SK-N-DZ (cell line): ENCODE measurements around the gene MAML3.

Experiments used
- DNase-seq: peaks from one replicate; pipeline ENCODE4 v3.0.0-alpha.2; 2015; ENCODE audit warnings: low spot score

MAML3 gene

GRCh38 chr4:140126261-140126660 lies 27.7 kb downstream of the MAML3 start:
- DNase-seq = no peak

GRCh38 chr4:140125374-140125773 lies 28.6 kb downstream of the MAML3 start:
- DNase-seq = no peak

- no peak for DNase-seq
Measured at GRCh38 chr4:140123666-140124377, 30.2 kb downstream of the MAML3 start.

- DNase-seq = no peak
Measured at GRCh38 chr4:140122891-140123290, 31.1 kb downstream of the MAML3 start.

GRCh38 chr4:140121646-140122045 lies 32.3 kb downstream of the MAML3 start:
- no peak for DNase-seq

GRCh38 chr4:140118931-140119640 lies 34.9 kb downstream of the MAML3 start:
- DNase-seq = no peak

GRCh38 chr4:140117947-140118346 lies 36.0 kb downstream of the MAML3 start:
- no peak for DNase-seq

GRCh38 chr4:140116442-140117104 lies 37.4 kb downstream of the MAML3 start:
- no peak for DNase-seq

GRCh38 chr4:140115140-140115539 lies 38.8 kb downstream of the MAML3 start:
- no peak for DNase-seq

- no peak for DNase-seq
Measured at GRCh38 chr4:140113653-140114052, 40.3 kb downstream of the MAML3 start.

GRCh38 chr4:140112576-140112975 lies 41.4 kb downstream of the MAML3 start:
- DNase-seq = no peak

GRCh38 chr4:140111256-140111655 lies 42.7 kb downstream of the MAML3 start:
- DNase-seq = no peak

- DNase-seq = no peak
Measured at GRCh38 chr4:140110542-140111215, 43.3 kb downstream of the MAML3 start.

GRCh38 chr4:140109737-140110136 lies 44.2 kb downstream of the MAML3 start:
- peak; percentile 90 for DNase-seq

GRCh38 chr4:140109292-140109691 lies 44.7 kb downstream of the MAML3 start:
- DNase-seq = no peak

- no peak for DNase-seq
Measured at GRCh38 chr4:140108713-140109230, 45.2 kb downstream of the MAML3 start.

GRCh38 chr4:140108243-140108642 lies 45.7 kb downstream of the MAML3 start:
- DNase-seq = no peak

GRCh38 chr4:140106289-140106844 lies 47.6 kb downstream of the MAML3 start:
- DNase-seq = no peak

GRCh38 chr4:140105436-140105835 lies 48.5 kb downstream of the MAML3 start:
- no peak for DNase-seq

- DNase-seq = no peak
Measured at GRCh38 chr4:140103676-140104075, 50.3 kb downstream of the MAML3 start.

- DNase-seq = no peak
Measured at GRCh38 chr4:140102421-140102820, 51.6 kb downstream of the MAML3 start.

GRCh38 chr4:140100771-140101170 lies 53.2 kb downstream of the MAML3 start:
- no peak for DNase-seq
